IPS DF 4.7 (cell line): ENCODE measurements around the gene INIP.
"Not testable (repeated sequence)": the region's sequence is repeated elsewhere in the genome, so short reads cannot be mapped to it uniquely, and the experiment has no call there.

Experiments
- DNase-seq: peaks from one replicate; pipeline ENCODE4 v3.0.0-alpha.2; 2013; ENCODE audit warnings: low spot score; ENCODE audit errors: extremely low read depth

INIP gene

GRCh38 chr9:112677040-112677439 lies 40.9 kb downstream of the INIP start:
- DNase-seq = no peak

- not testable (repeated sequence) for DNase-seq
Observed at GRCh38 chr9:112673221-112673620, 44.7 kb downstream of the INIP start.

GRCh38 chr9:112670991-112671625 lies 46.8 kb downstream of the INIP start:
- DNase-seq = no peak

DNA sequence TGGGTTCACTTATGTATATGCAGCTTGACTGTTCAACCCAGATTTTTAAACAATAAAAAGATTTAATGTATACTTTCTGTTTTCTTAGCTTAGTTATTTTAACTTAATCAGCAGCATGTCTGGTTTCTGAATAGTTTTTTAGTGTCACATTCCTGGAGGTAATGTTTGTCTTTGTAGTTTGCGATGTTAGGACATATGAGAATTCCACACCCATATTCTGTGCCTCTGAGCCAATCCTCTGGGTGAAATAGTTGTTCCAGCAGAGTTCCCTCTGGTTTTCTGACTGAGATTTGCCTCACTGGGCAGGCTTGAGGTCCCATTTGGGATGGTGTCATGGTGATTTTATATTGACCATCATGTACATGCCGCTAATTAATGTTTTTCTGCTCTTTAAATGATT lies 48.6 kb downstream of the INIP start:
- no peak for DNase-seq

- DNase-seq = no peak
Observed at GRCh38 chr9:112665347-112665746, 52.6 kb downstream of the INIP start.

DNA sequence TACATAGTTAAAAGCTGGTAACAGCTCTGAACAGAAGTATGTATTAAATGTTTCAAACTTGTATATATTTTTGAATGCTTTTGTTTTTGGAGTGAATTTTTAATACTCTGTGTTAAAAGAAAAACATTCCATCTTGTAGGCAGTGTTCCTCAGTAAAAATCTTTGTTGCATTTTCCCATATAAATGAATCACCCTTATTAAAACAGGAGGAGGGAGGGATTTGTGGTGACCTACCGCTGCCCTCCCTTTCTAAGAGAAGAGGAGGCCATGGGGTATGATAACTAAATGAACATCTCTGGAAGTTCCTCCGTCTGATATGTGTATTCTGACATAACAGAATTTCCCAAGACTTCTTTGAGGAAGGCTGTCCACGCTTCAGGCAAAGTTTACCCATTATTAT lies 53.4 kb downstream of the INIP start:
- DNase-seq = no peak

DNA sequence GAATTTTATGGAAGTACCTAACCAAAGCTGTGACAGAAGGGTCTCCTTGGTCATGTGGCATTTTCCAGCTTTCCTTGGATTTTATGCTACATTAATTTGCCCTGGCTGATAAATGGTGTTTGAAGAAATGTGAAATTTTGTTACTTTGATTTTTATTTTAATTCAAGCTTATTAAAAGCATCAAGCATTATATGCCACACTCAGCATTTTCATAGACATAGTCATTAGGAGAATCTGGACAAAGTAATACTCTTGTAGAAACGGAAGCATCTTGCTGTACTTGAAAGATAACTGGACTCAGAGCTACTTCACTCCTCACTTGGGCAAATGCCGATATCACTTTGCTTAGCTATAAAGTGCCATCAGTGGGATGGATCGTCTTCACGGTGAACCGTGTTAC lies 54.2 kb downstream of the INIP start:
- DNase-seq = no peak

DNA sequence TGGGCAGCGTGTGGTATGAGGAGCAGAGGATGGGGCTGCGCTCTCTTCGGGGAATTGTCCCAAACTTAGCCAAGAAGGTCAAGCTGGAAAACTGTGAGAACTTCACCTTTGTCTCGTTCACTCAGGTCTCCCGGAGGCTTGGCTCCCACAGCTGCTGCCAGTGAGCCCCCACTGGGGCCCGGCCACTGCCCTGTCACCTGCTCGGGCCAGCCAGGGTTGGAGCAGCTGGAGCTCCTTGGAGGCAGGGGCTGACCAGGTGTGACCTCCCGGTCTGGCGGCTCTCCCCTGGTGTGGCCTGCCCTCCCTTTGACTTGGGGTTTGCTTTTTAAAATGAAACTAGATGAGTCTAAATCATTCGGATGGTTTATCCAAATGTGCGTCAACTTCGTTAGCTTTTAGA lies 58.0 kb downstream of the INIP start:
- no peak for DNase-seq

DNA sequence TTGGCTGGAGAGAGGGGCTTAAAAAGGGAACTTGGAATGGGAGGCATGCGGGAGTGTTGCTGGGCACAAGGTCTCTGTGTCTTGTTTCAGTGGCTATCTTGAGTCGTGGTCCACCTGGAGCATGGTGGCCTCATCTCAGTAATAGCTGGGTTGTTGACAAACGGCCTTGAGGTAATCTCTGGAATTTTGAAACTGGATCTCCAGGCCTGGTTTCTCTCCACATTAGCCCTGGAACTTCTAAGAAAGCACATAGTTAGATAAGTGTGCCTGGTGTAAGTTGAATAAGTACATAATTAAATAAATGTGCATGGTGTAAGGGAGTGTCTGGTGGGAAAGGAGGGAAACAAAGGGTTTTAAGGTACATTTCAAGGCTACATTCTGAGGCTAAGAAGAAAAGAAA lies 62.2 kb downstream of the INIP start:
- no peak for DNase-seq

DNA sequence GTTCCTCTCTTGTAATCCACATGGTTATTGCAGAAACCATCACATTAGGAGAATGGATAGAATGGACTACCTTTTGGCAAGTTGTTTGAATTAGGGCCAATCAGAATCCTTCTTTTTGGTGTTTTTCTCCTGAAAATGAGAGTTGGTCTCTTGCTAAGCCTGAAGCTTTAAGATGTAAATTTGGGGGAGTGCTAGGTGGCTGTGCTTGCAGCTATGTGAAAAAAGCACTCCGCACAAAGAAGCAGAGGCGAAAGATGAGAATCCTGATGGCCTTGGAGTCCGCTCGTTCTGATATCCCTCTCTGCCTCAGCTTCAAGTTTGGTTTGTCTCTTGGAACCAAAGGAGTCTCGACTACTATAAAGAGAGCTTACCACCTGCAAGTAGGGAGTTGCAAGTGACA lies 63.6 kb downstream of the INIP start:
- DNase-seq = no peak

- DNase-seq = no peak
Observed at GRCh38 chr9:112648624-112649023, 69.3 kb downstream of the INIP start.

- no peak for DNase-seq
Observed at GRCh38 chr9:112647596-112647995, 70.3 kb downstream of the INIP start.

GRCh38 chr9:112642126-112642525 lies 75.8 kb downstream of the INIP start:
- no peak for DNase-seq

- no peak for DNase-seq
Observed at GRCh38 chr9:112640311-112640710, 77.6 kb downstream of the INIP start.
